Adrenal gland (tissue), 12 donors: Measurements from ENCODE around the gene ADARB2. TPM values are rescaled to one million over a fixed set of nuclear protein-coding genes. Genes with fewer than 3 reads are reported as not detected.

ENCODE experiments used
- DNase-seq, 7 donors: peaks; one replicate each; pipeline ENCODE4 v3.0.0-alpha.2; 2019 to 2020
- H3K27ac ChIP-seq, 5 donors: fragments of 200-600 bp; sonication (generic) in 4 of 5; 1 replicate in 3 of 5; 2 replicates in 2 of 5; pipeline versions ENCODE4 v1.5.1 to v1.8.0; 2016 to 2020; ENCODE audit warnings: mild to moderate bottlenecking in 1 of 5
- H3K27me3 ChIP-seq: fragments of 200-600 bp; 2 replicates; pipeline ENCODE4 v1.8.0; 2021
- H3K36me3 ChIP-seq, 2 donors: fragments of 200-600 bp; replicated peaks in 1 of 2; 1 replicate in 1 of 2; 2 replicates in 1 of 2; pipeline versions ENCODE4 v1.5.1 to v1.8.0; 2018 to 2022
- H3K4me1 ChIP-seq, 2 donors: fragments of 200-600 bp; replicated peaks in 1 of 2; 1 replicate in 1 of 2; 2 replicates in 1 of 2; pipeline versions ENCODE4 v1.5.1 to v1.8.0; 2018 to 2021
- H3K4me3 ChIP-seq, 4 donors: fragments of 200-600 bp; sonication (generic) in 3 of 4; one replicate each; pipeline ENCODE4 v1.5.1; 2016 to 2018
- H3K9me3 ChIP-seq, 3 donors: fragments of 200-600 bp; sonication (generic) in 1 of 3; replicated peaks in 1 of 3; 1 replicate in 2 of 3; 2 replicates in 1 of 3; pipeline versions ENCODE4 v1.5.1 to v1.8.0; 2016 to 2021
- POLR2A ChIP-seq, 2 donors: fragments of 450-650 bp; IDR thresholded peaks; one replicate each; pipeline ENCODE4 v1.6.1; 2017; ENCODE audit warnings: antibody characterized with exemption in 2 of 2, mild to moderate bottlenecking in 2 of 2, moderate library complexity in 1 of 2
- WGBS, 4 donors: extraction: QIAGEN DNeasy Blood & Tissue Kit in 2 of 4; methylation state at CpG; one replicate each; pipeline versions ENCODE4 v1.1.5 to v1.1.7; 2013 to 2017; 5-methylcytosine and 5-hydroxymethylcytosine counted together
- intact Hi-C, 2 donors: fragments of 100-400 bp; cut with DNase I; formaldehyde crosslinking; loops; one replicate each; pipeline versions ENCODE4 v1.14.1 to v1.15.0; 2022 to 2023
- polyA plus RNA-seq, 3 donors: library from polyadenylated mRNA; stranded (reverse); fragments of 200-250 nt in 2 of 3; fragments of 350-450 nt in 1 of 3; fragmentation: Illumina TruSeq in 1 of 3; extraction: RNeasy Lipid Tissue Mini Kit (QIAGEN cat#74804) in 1 of 3; gene quantifications; one replicate each; pipeline ENCODE4 v1.2.3, GENCODE V29; 2013 to 2014
- total RNA-seq, 9 donors: library from RNA; depleted of rRNA in 4 of 9; stranded (reverse); fragments of >200 nt in 4 of 9; fragments of 120-200 nt in 1 of 9; fragmentation: NEBNext Ultra II Directional in 1 of 9; extraction: Animal tissue kit (Norgen Biotek cat#: 25700) in 1 of 9; gene quantifications; one replicate each; pipeline versions ENCODE4 v1.1.0 to v1.2.4, GENCODE V29; 2013 to 2023
- TF ChIP-seq, protein P1 (sequence below), 6 experiments: fragments of 450-650 bp in 4 of 6; fragments of 200-600 bp in 2 of 6; sonication (generic) in 1 of 6; IDR thresholded peaks; 1 replicate in 5 of 6; 2 replicates in 1 of 6; pipeline versions ENCODE4 v1.5.1 to v1.8.0; 2016 to 2021; ENCODE audit warnings: antibody characterized with exemption in 6 of 6, mild to moderate bottlenecking in 2 of 6, moderate library complexity in 1 of 6
- donor health status: healthy with polysubstance abuse.
- donor health status: Bipolar disorder and iron deficiency.
- donor health status: DM: yes; HTN: yes; CAD: no.
- donor health status: DM: no; HTN: no; CAD: no.
- donor health status: DM: no; HTN: no; CAD: no.
- donor health status: DM: yes; HTN: yes; CAD: no.

ADARB2 gene
- total and polyA plus RNA-seq, 12 donors = 0.14 to 3.1 (median 0.91) TPM

DNA sequence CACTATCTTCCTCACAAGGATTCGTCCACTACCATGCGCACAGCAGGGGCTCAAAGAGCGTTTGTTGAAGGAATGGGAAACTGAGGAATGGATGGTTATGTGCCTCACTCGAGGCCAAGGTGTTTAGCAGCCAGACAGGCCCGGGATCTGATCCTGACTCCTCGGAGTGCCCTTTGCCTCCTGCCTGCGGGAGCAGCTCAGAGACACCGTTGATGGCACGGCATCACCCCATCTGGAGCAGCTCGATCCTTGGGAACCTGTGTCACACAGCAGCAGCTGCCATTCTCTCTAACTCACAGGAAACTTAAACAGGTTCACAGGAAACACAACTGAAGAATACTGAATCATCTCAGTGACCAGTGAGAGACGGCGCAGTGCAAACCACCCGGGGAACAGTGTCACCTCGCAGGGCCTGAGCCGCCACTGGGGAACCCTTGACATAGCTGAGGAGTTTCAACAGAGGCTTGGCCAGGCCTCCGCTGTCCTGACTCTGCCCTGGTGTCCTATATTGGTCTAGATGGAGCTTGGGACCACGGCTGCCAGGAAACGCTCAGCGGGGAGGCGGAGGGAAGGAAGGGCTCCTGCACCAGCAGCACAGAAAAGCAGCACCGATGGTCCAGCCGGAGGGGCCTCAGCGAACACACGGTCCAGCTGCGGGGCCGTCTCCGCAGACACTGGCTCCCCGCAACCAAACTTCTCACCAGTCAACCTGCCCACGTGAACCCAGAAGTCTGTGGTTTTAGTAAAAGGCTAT, 169.4 kb downstream of the ADARB2 start:
- Histone ChIP-seq H3K27ac (no peak overlapping the region), H3K36me3 (no peaks in the 10 kb centered on the region), H3K27me3 (no peaks in the 10 kb centered on the region), H3K4me1 (no peaks in the 10 kb centered on the region), H3K4me3 (no peak overlapping the region), H3K9me3 (no peaks in the 10 kb centered on the region)
- TF ChIP-seq, protein P1, sequence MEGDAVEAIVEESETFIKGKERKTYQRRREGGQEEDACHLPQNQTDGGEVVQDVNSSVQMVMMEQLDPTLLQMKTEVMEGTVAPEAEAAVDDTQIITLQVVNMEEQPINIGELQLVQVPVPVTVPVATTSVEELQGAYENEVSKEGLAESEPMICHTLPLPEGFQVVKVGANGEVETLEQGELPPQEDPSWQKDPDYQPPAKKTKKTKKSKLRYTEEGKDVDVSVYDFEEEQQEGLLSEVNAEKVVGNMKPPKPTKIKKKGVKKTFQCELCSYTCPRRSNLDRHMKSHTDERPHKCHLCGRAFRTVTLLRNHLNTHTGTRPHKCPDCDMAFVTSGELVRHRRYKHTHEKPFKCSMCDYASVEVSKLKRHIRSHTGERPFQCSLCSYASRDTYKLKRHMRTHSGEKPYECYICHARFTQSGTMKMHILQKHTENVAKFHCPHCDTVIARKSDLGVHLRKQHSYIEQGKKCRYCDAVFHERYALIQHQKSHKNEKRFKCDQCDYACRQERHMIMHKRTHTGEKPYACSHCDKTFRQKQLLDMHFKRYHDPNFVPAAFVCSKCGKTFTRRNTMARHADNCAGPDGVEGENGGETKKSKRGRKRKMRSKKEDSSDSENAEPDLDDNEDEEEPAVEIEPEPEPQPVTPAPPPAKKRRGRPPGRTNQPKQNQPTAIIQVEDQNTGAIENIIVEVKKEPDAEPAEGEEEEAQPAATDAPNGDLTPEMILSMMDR (IDR thresholded peaks at IDR 0.05) = no peak
- no peak for TF ChIP-seq POLR2A (IDR thresholded peaks at IDR 0.05)
- no peak for DNase-seq
- intact Hi-C loops = no loop called here
- 77 to 80% (median 79%) methylated on average over 28 to 29 of the region's 29 CpGs for WGBS, 4 donors

DNA sequence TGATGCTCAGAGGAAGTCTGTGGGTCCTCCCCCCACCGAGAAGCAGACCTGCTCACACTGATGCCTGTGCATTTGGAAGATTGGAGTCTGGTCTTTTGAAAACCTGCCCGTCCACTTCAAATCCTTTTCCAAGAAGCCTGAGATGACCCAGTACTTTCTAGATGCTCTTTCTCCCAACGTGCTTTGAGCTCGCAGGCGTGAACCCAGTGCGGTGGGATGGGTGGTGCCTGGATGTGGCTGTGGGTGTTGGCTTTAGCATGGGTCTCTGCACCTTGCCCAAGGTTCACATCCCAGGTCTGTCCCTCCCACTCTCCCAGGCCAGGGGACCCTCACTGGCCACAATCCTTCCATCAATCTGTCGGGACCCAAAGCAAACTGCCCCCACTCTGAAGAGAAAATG, 170.2 kb downstream of the ADARB2 start:
- no peak overlapping the region for H3K4me3 ChIP-seq
- no peak overlapping the region for H3K27ac ChIP-seq
- WGBS, 4 donors = 71 to 88% (median 81%) methylated on average over 7 of the region's 7 CpGs
- no peak for DNase-seq
- no peak for TF ChIP-seq POLR2A (IDR thresholded peaks at IDR 0.05)
- TF ChIP-seq, protein P1 (IDR thresholded peaks at IDR 0.05) = no peak
- H3K36me3 ChIP-seq = no peaks in the 10 kb centered on the region
- intact Hi-C loops = no loop called here
- H3K4me1 ChIP-seq = no peaks in the 10 kb centered on the region
- H3K27me3 ChIP-seq = no peaks in the 10 kb centered on the region
- H3K9me3 ChIP-seq = no peaks in the 10 kb centered on the region

DNA sequence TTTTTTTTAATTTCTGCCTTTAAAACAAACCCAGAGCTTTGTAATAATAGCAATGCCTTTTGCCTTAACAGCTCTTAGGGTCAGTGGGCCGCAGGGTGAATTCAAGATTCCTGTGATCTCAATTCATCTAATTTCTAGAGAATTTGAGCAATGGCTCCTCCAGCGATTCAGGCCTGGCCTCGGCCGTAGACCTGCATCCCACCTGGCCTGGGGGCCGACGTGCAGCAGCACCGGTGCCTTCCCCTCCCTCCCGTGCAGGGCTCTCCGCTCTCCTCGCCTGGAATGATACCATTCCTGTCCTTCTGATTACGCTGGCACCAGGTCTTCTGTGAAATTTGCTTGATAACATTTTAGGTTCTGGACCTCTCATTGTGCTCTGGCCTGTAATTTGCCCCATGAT, 172.5 kb downstream of the ADARB2 start:
- 82 to 92% (median 88%) methylated on average over 10 to 11 of the region's 11 CpGs for WGBS, 4 donors
- intact Hi-C loops = no loop called here
- no peak for DNase-seq

DNA sequence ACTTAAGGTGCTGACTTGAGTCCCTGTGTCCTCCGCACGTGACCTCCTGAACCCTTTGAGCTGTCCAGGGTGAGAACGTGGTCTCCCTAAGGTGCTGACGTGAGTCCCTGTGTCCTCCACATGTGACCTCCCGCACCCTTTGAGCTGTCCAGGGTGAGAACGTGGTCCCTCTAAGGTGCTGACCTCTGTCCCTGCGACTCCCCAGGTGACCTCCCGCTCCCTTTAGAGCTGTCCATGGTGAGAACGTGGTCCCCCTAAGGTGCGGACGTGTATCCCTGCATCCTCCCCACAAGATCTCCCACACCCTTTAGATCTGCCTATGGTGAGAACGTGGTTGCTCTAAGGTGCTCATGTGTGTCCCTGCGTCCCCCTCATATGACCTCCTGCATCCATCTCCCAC, 174.3 kb downstream of the ADARB2 start:
- H3K36me3 ChIP-seq = no peaks in the 10 kb centered on the region
- no peak for DNase-seq
- intact Hi-C loops = no loop called here
- TF ChIP-seq POLR2A (IDR thresholded peaks at IDR 0.05) = no peak
- TF ChIP-seq, protein P1 (IDR thresholded peaks at IDR 0.05) = no peak
- WGBS, 4 donors = 75 to 89% (median 83%) methylated on average over 13 of the region's 13 CpGs
- no peak overlapping the region for H3K27ac ChIP-seq
- H3K4me1 ChIP-seq = no peaks in the 10 kb centered on the region
- H3K9me3 ChIP-seq = no peaks in the 10 kb centered on the region
- no peak overlapping the region for H3K4me3 ChIP-seq
- H3K27me3 ChIP-seq = no peaks in the 10 kb centered on the region

More for the DNA sequence above, 172.5 kb downstream of the ADARB2 start:
- TF ChIP-seq, protein P1 (IDR thresholded peaks at IDR 0.05) = no peak
- TF ChIP-seq POLR2A (IDR thresholded peaks at IDR 0.05) = no peak
- no peaks in the 10 kb centered on the region for H3K36me3 ChIP-seq
- no peaks in the 10 kb centered on the region for H3K4me1 ChIP-seq
- no peaks in the 10 kb centered on the region for H3K9me3 ChIP-seq
- no peak overlapping the region for H3K27ac ChIP-seq
- no peaks in the 10 kb centered on the region for H3K27me3 ChIP-seq
- no peak overlapping the region for H3K4me3 ChIP-seq
